SK-N-SH (cell line): ENCODE measurements around the gene BUB1. TPM values are rescaled to one million over a fixed set of nuclear protein-coding genes. Genes with fewer than 3 reads are reported as not detected.
"Not testable (repeated sequence)": the region's sequence is repeated elsewhere in the genome, so short reads cannot be mapped to it uniquely, and the experiment has no call there.

Experiments
- CTCF ChIA-PET: fragments of 300-600, 350-600 bp; formaldehyde crosslinking; extraction: SDS; loops from one replicate; lab custom pipeline; 2021; lab: Yijun Ruan, JAX
- POLR2A ChIA-PET: fragments of 350-600 bp; sonication (Branson Sonifier 250); formaldehyde crosslinking; extraction: SDS; loops from one replicate; lab custom pipeline; 2020; ENCODE audit warnings: antibody characterized with exemption, inconsistent platforms; lab: Yijun Ruan, JAX
- DNase-seq: peaks from one replicate; pipeline ENCODE4 v3.0.0; 2012
- H2AFZ ChIP-seq: fragments of 200-600 bp; sonication (generic); 2 replicates; pipeline ENCODE4 v1.8.1; 2016; ENCODE audit warnings: antibody characterized with exemption, mild to moderate bottlenecking, low read depth
- H3F3A ChIP-seq: fragments of 200-600 bp; sonication (generic); replicated peaks from 2 replicates; pipeline ENCODE3; 2016; ENCODE audit warnings: antibody characterized with exemption, mild to moderate bottlenecking; ENCODE audit not compliant: insufficient read depth
- H3K27ac ChIP-seq, 2 experiments: fragments of 200-500 bp in 1 of 2; fragments of 200-600 bp in 1 of 2; sonication (Bioruptor generic) in 1 of 2; sonication (generic), shearing (Covaris generic) in 1 of 2; 2 replicates each; pipeline versions ENCODE4 v1.5.1 to v1.6.1; 2014 to 2016; ENCODE audit warnings: low read depth in 2 of 2, inconsistent platforms in 1 of 2, low read length in 1 of 2, mild to moderate bottlenecking in 1 of 2, mixed read lengths in 1 of 2
- H3K27me3 ChIP-seq: fragments of 200-600 bp; sonication (generic), shearing (Covaris generic); 2 replicates; pipeline ENCODE4 v1.6.1; 2016; ENCODE audit warnings: mixed run types; ENCODE audit not compliant: insufficient read depth
- H3K36me3 ChIP-seq, 2 experiments: fragments of 200-500 bp in 1 of 2; fragments of 200-600 bp in 1 of 2; sonication (Bioruptor generic) in 1 of 2; sonication (generic) in 1 of 2; replicated peaks in 1 of 2; 2 replicates each; pipeline versions ENCODE3 to v1.5.1; 2014 to 2016; ENCODE audit warnings: low read length in 1 of 2, mild to moderate bottlenecking in 1 of 2; ENCODE audit not compliant: insufficient read depth in 2 of 2, control insufficient read depth in 1 of 2
- H3K4me1 ChIP-seq, 2 experiments: fragments of 200-500 bp in 1 of 2; fragments of 200-600 bp in 1 of 2; sonication (Bioruptor generic) in 1 of 2; sonication (generic), shearing (Covaris generic) in 1 of 2; 2 replicates each; pipeline versions ENCODE4 v1.5.1 to v1.6.1; 2014 to 2016; ENCODE audit warnings: low read depth in 1 of 2, low read length in 1 of 2, mixed run types in 1 of 2; ENCODE audit not compliant: insufficient read depth in 2 of 2, control insufficient read depth in 1 of 2
- H3K4me2 ChIP-seq: fragments of 200-600 bp; sonication (generic), shearing (Covaris generic); 2 replicates; pipeline ENCODE4 v1.6.1; 2017; ENCODE audit warnings: mixed run types
- H3K4me3 ChIP-seq, 2 experiments: fragments of 200-500 bp in 1 of 2; fragments of 200-600 bp in 1 of 2; sonication (Bioruptor generic) in 1 of 2; sonication (generic), shearing (Covaris generic) in 1 of 2; 2 replicates each; pipeline versions ENCODE4 v1.5.1 to v1.8.1; 2014 to 2016; ENCODE audit warnings: low read depth in 2 of 2, inconsistent platforms in 1 of 2, low read length in 1 of 2, mild to moderate bottlenecking in 1 of 2, mixed read lengths in 1 of 2, moderate library complexity in 1 of 2
- H3K79me2 ChIP-seq: fragments of 200-600 bp; sonication (generic); 2 replicates; pipeline ENCODE4 v1.8.1; 2017; ENCODE audit warnings: mild to moderate bottlenecking; ENCODE audit not compliant: insufficient read depth
- H3K9ac ChIP-seq: fragments of 200-600 bp; sonication (generic); 2 replicates; pipeline ENCODE4 v1.6.1; 2017; ENCODE audit warnings: mixed run types
- H3K9me2 ChIP-seq: fragments of 200-600 bp; sonication (generic); 2 replicates; pipeline ENCODE4 v1.6.1; 2017; ENCODE audit warnings: mixed run types
- H3K9me3 ChIP-seq: fragments of 200-600 bp; sonication (generic); 2 replicates; pipeline ENCODE4 v1.6.1; 2017; ENCODE audit warnings: mixed run types, mild to moderate bottlenecking, moderate library complexity
- H4K20me1 ChIP-seq: fragments of 200-600 bp; sonication (generic); 2 replicates; pipeline ENCODE4 v1.6.1; 2017; ENCODE audit warnings: mild to moderate bottlenecking, mixed run types; ENCODE audit not compliant: insufficient read depth
- ELF1 ChIP-seq: IDR thresholded peaks from 2 replicates; pipeline ENCODE4 v1.4.0; 2012
- NRF1 ChIP-seq: IDR thresholded peaks from 2 replicates; pipeline ENCODE4 v1.6.1; 2012; ENCODE audit warnings: low read depth, mild to moderate bottlenecking, low read length
- RAD21 ChIP-seq: IDR thresholded peaks from 2 replicates; pipeline ENCODE4 v1.6.1; 2012; ENCODE audit warnings: mild to moderate bottlenecking, low read length
- RCOR1 ChIP-seq: fragments of 150-350 bp; IDR thresholded peaks from 2 replicates; pipeline ENCODE4 v1.6.1; 2017; ENCODE audit warnings: antibody characterized with exemption, low read length
- RFX5 ChIP-seq: IDR thresholded peaks from 2 replicates; pipeline ENCODE4 v1.6.1; 2012; ENCODE audit warnings: mild to moderate bottlenecking, improper control_type of control experiment, low read length
- SIN3A ChIP-seq: IDR thresholded peaks from 2 replicates; pipeline ENCODE4 v1.6.1; 2012; ENCODE audit warnings: low read depth, mild to moderate bottlenecking, low read length, moderate library complexity, borderline replicate concordance
- WGBS: methylation state at CpG from one replicate; pipeline ENCODE4 v1.1.6; 2017; ENCODE audit warnings: low lambda C conversion rate; 5-methylcytosine and 5-hydroxymethylcytosine counted together
- polyA plus RNA-seq, 3 experiments: library from polyadenylated mRNA; depleted of rRNA; stranded (reverse); fragments of >200 nt; gene quantifications; 2 replicates each; pipeline ENCODE4 v1.2.3, GENCODE V29; 2012
- TF ChIP-seq, protein P1 (sequence below): IDR thresholded peaks from 2 replicates; pipeline ENCODE4 v1.6.1; 2012; ENCODE audit warnings: mild to moderate bottlenecking, low read depth, low read length, moderate library complexity
- TF ChIP-seq, protein P2 (sequence below): IDR thresholded peaks from 2 replicates; pipeline ENCODE4; 2012
- TF ChIP-seq, protein P3 (sequence below): IDR thresholded peaks from 2 replicates; pipeline ENCODE4 v1.4.0; 2012; ENCODE audit warnings: low read depth

The BUB1 gene
- polyA plus RNA-seq, 1 of the 3 experiments (the other 2 are of a cell fraction) = 9.0 TPM

DNA sequence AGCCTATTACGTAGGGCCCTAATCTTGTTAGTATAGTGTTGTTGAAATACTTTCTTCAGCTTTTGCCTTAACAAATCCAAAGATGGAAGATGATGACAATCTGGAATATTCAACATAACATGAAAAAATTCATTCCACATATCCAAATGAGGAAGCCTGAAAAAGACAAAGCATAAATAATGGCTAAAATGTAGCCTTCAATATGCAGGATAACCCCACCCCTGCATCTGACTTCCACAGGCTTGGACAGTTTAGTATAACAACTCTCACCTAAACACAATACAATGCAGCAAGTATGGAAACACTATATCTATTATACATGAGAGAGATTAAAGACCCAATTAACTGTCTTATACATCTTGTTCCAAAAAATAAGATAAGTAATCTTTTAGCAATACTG is 39.9 kb downstream of the BUB1 start:
- 94% methylated on average over 1 of the region's 1 CpG for WGBS
- no peaks in the 10 kb centered on the region for H3K9me2 ChIP-seq
- no peak overlapping the region for H3K9ac ChIP-seq
- peaks cover 6% of the 10 kb centered on the region; the same call in 1 of the 2 replicates for H3K79me2 ChIP-seq
- TF ChIP-seq RFX5 = no peak
- TF ChIP-seq NRF1 = no peak
- TF ChIP-seq, protein P1, sequence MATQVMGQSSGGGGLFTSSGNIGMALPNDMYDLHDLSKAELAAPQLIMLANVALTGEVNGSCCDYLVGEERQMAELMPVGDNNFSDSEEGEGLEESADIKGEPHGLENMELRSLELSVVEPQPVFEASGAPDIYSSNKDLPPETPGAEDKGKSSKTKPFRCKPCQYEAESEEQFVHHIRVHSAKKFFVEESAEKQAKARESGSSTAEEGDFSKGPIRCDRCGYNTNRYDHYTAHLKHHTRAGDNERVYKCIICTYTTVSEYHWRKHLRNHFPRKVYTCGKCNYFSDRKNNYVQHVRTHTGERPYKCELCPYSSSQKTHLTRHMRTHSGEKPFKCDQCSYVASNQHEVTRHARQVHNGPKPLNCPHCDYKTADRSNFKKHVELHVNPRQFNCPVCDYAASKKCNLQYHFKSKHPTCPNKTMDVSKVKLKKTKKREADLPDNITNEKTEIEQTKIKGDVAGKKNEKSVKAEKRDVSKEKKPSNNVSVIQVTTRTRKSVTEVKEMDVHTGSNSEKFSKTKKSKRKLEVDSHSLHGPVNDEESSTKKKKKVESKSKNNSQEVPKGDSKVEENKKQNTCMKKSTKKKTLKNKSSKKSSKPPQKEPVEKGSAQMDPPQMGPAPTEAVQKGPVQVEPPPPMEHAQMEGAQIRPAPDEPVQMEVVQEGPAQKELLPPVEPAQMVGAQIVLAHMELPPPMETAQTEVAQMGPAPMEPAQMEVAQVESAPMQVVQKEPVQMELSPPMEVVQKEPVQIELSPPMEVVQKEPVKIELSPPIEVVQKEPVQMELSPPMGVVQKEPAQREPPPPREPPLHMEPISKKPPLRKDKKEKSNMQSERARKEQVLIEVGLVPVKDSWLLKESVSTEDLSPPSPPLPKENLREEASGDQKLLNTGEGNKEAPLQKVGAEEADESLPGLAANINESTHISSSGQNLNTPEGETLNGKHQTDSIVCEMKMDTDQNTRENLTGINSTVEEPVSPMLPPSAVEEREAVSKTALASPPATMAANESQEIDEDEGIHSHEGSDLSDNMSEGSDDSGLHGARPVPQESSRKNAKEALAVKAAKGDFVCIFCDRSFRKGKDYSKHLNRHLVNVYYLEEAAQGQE = no peak
- no peak for TF ChIP-seq RCOR1
- TF ChIP-seq, protein P2, sequence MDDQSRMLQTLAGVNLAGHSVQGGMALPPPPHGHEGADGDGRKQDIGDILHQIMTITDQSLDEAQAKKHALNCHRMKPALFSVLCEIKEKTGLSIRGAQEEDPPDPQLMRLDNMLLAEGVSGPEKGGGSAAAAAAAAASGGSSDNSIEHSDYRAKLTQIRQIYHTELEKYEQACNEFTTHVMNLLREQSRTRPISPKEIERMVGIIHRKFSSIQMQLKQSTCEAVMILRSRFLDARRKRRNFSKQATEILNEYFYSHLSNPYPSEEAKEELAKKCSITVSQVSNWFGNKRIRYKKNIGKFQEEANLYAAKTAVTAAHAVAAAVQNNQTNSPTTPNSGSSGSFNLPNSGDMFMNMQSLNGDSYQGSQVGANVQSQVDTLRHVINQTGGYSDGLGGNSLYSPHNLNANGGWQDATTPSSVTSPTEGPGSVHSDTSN = no peak
- TF ChIP-seq SIN3A = no peak
- H3K27me3 ChIP-seq = no peaks in the 10 kb centered on the region
- H3K4me1 ChIP-seq = no peaks in the 10 kb centered on the region
- no peaks in the 10 kb centered on the region for H3F3A ChIP-seq
- no peak for DNase-seq
- H3K9me3 ChIP-seq = no peaks in the 10 kb centered on the region
- H4K20me1 ChIP-seq = no peaks in the 10 kb centered on the region
- no peak overlapping the region for H3K4me2 ChIP-seq
- H3K27ac ChIP-seq = no peak overlapping the region
- peaks cover 32 to 54% of the 10 kb centered on the region in 2 experiments for H3K36me3 ChIP-seq
- no peak overlapping the region for H3K4me3 ChIP-seq
- H2AFZ ChIP-seq = no peak overlapping the region
- POLR2A ChIA-PET = no interaction called here
- CTCF ChIA-PET = no interaction called here

DNA sequence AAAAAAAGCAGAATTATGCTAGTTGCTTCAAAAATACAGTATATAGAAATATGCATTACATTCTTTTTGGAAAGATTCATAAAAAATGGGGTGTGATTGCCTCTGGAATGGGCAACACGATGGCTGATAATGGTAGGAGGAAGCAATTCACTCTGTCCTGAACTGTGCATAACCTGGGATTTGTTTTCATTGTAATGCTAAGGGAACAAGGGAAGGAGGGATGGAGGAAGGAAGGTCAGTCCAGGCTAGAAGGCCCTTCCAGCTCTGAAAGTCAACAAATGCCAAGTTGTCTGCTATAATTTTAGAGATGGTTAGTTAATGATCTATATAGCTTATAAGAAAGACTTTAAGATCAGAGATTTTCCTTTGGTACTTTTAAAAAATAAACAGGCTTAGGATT is 40.8 kb downstream of the BUB1 start:
- Histone ChIP-seq H3K4me2 (no peak overlapping the region), H2AFZ (no peak overlapping the region), H3K27ac (no peak overlapping the region), H3K4me1 (no peaks in the 10 kb centered on the region), H3K9me3 (no peaks in the 10 kb centered on the region), H3K36me3 (peaks cover 32 to 46% of the 10 kb centered on the region in 2 experiments), H3K79me2 (0 out of 2 replicates have a peak, but pooled peaks cover 3% of the 10 kb centered on the region), H3K27me3 (no peaks in the 10 kb centered on the region), H3F3A (no peaks in the 10 kb centered on the region), H3K9ac (no peak overlapping the region), H3K9me2 (no peaks in the 10 kb centered on the region), H4K20me1 (no peaks in the 10 kb centered on the region), H3K4me3 (no peak overlapping the region)
- TF ChIP-seq, protein P3, sequence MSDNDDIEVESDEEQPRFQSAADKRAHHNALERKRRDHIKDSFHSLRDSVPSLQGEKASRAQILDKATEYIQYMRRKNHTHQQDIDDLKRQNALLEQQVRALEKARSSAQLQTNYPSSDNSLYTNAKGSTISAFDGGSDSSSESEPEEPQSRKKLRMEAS = no peak
- no peak for TF ChIP-seq ELF1
- no peak for TF ChIP-seq RAD21
- POLR2A ChIA-PET = no interaction called here
- CTCF ChIA-PET = no interaction called here
- WGBS = 64% methylated on average over 1 of the region's 1 CpG
- no peak for DNase-seq

DNA sequence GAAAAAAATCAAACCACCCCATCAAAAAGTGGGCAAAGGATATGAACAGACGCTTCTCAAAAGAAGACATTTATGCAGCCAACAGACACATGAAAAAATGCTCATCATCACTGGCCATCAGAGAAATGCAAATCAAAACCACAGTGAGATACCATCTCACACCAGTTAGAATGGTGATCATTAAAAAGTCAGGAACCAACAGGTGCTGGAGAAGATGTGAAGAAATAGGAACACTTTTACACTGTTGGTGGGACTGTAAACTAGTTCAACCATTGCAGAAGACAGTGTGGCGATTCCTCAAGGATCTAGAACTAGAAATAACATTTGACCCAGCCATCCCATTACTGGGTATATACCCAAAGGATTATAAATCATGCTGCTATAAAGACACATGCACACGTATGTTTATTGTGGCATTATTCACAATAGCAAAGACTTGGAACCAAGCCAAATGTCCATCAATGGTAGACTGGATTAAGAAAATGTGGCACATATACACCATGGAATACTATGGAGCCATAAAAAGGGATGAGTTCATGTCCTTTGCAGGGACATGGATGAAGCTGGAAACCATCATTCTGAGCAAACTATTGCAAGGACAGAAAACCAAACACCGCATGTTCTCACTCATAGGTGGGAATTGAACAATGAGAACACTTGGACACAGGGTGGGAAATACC is 41.8 kb downstream of the BUB1 start:
- H2AFZ ChIP-seq, H3K4me1 ChIP-seq, H3F3A ChIP-seq, POLR2A ChIA-PET, H3K9me2 ChIP-seq, CTCF ChIA-PET, H3K9ac ChIP-seq, H3K27me3 ChIP-seq, H3K9me3 ChIP-seq, H3K4me2 ChIP-seq, H3K27ac ChIP-seq, DNase-seq, H4K20me1 ChIP-seq, H3K4me3 ChIP-seq, H3K79me2 ChIP-seq: not testable (repeated sequence)
- H3K36me3 ChIP-seq = peaks cover 27 to 36% of the 10 kb centered on the region in 2 experiments
- 89% methylated on average over 4 of the region's 4 CpGs for WGBS

DNA sequence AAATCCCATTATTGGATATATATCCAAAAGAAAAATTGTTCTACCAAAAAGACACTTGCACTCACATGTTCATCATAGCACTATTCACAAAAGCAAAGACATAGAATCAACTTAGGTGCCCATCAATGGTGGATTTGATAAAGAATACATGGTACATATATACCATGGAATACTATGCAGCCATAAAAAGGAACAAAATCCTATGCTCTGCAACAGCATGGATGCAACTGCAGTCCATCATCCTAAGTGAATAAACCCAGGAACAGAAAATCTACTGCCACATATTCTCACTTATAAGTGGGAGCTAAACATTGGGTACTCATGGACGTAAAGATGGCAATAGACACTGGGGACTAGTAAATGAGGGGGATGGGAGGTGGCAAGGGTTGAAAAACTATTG is 50.5 kb downstream of the BUB1 start:
- H3K9me2 ChIP-seq, POLR2A ChIA-PET, H2AFZ ChIP-seq, H3K27me3 ChIP-seq, H3K9ac ChIP-seq, H4K20me1 ChIP-seq, H3K4me1 ChIP-seq, H3K4me2 ChIP-seq, DNase-seq, H3F3A ChIP-seq, H3K4me3 ChIP-seq, H3K79me2 ChIP-seq, H3K36me3 ChIP-seq, H3K9me3 ChIP-seq, CTCF ChIA-PET, H3K27ac ChIP-seq: not testable (repeated sequence)
- 100% methylated on average over 1 of the region's 1 CpG for WGBS
